Skeletal muscle tissue (tissue), 4 donors: ENCODE results near the gene ANKHD1. TPM values are rescaled to one million over a fixed set of nuclear protein-coding genes. Genes with fewer than 3 reads are reported as not detected.

Experiments used
- H3K27ac ChIP-seq: one replicate; pipeline ENCODE4 v1.7.0; 2013; ENCODE audit warnings: mild to moderate bottlenecking, low read depth, low read length, inconsistent platforms
- H3K27me3 ChIP-seq, 3 donors: one replicate each; pipeline ENCODE4 v1.7.0; 2013; ENCODE audit warnings: low read length in 3 of 3; ENCODE audit not compliant: control insufficient read depth in 3 of 3, insufficient read depth in 3 of 3
- H3K36me3 ChIP-seq, 3 donors: one replicate each; pipeline ENCODE4 v1.7.0; 2013; ENCODE audit warnings: low read length in 3 of 3; ENCODE audit not compliant: control insufficient read depth in 3 of 3, insufficient read depth in 3 of 3
- H3K4me1 ChIP-seq, 3 donors: one replicate each; pipeline ENCODE4 v1.7.0; 2013; ENCODE audit warnings: low read length in 3 of 3, mild to moderate bottlenecking in 3 of 3; ENCODE audit not compliant: control insufficient read depth in 3 of 3, insufficient read depth in 3 of 3
- H3K4me3 ChIP-seq, 3 donors: one replicate each; pipeline ENCODE4 v1.7.0; 2013; ENCODE audit warnings: low read length in 3 of 3
- H3K9ac ChIP-seq, 3 donors: one replicate each; pipeline ENCODE4 v1.7.0; 2013; ENCODE audit warnings: low read length in 3 of 3, mild to moderate bottlenecking in 3 of 3, moderate library complexity in 2 of 3, low read depth in 1 of 3
- H3K9me3 ChIP-seq, 3 donors: one replicate each; pipeline ENCODE4 v1.7.0; 2013; ENCODE audit warnings: low read length in 3 of 3; ENCODE audit not compliant: control insufficient read depth in 3 of 3
- total RNA-seq: library from RNA; depleted of rRNA; stranded (reverse); fragments of >200 nt; gene quantifications from one replicate; pipeline ENCODE4 v1.2.3, GENCODE V29; 2014
- donor health status: Osteomylitis.

ANKHD1 gene
- total RNA-seq, 1 donor from 2014 or later: 85.1 TPM

DNA sequence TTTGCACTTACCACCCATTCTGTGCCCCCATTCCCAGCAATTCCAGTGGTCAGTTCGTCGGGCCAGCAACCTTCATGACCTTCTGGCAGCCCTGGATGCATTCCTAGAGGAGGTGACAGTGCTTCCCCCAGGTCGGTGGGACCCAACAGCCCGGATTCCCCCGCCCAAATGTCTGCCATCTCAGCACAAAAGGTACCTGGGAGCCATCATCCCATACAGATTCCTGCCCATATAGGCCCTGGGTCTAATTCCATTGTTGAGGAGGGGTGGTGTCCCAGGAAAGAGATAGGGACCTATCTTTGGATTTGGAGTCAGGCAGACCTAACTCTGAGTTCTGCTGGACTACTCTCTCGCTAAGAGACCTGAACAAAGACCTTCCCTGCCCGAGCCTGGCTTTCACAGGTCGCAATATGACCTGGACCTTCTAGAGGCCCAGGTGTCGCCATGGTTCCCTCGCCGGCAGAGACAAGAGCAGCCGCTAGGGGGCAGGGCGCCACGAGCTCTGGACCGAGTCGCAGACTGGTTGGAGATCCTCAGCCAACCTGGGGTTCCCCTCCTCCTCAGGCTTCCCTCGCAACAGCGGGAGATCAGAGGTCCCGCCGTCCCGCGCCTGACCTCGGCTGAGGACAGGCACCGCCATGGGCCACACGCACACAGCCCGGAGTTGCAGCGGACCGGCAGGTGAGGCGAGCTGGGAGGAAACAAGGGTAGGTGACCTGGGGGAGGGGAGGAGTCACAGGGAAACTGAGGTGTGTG, 38.6 kb upstream of the ANKHD1 start:
- Histone ChIP-seq H3K27ac (no peak overlapping the region), H3K4me3 (peak overlapping the region; percentile 45 to 68 (median 66)), H3K27me3 (no peaks in the 10 kb centered on the region), H3K9me3 (no peaks in the 10 kb centered on the region), H3K9ac (peak overlapping the region in 1 of 3 donors; percentile 60), H3K36me3 (no peaks in the 10 kb centered on the region), H3K4me1 (peaks cover 0 to 7% (median 7%) of the 10 kb centered on the region in 3 donors)

DNA sequence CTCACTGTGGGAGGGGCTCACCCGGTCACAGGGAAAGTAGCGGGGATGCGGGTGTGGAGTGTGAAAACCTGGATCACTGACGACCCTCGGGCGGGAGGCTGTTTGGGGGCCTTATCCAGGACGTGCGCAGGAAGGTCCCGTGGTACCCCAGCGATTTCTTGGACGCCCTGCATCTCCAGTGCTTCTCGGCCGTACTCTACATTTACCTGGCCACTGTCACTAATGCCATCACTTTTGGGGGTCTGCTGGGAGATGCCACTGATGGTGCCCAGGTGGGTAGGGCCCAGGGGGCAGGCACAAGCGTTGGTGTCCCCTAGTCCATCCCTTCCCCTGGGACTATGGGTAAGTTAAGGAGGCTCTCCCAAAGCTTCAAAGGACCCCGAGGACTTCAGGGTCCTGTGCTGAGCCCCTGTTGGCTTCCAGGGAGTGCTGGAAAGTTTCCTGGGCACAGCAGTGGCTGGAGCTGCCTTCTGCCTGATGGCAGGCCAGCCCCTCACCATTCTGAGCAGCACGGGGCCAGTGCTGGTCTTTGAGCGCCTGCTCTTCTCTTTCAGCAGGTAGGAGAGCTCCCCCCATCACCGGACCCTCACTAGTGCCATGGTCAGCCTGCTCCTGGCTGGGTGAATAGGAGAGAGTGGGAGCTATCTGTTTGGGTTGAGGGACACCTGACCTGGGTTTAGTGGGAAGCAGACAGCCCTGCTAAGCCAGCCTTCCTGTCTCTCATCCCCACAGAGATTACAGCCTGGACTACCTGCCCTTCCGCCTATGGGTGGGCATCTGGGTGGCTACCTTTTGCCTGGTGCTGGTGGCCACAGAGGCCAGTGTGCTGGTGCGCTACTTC, 37.8 kb upstream of the ANKHD1 start:
- H3K4me1 ChIP-seq: peaks cover 0 to 7% (median 7%) of the 10 kb centered on the region in 3 donors
- no peaks in the 10 kb centered on the region for H3K9me3 ChIP-seq
- H3K36me3 ChIP-seq: no peaks in the 10 kb centered on the region
- peak overlapping the region in 2 of 3 donors; percentile 66 to 68 for H3K4me3 ChIP-seq
- H3K27me3 ChIP-seq: no peaks in the 10 kb centered on the region
- no peak overlapping the region for H3K27ac ChIP-seq
- H3K9ac ChIP-seq: peak overlapping the region in 1 of 3 donors; percentile 60

DNA sequence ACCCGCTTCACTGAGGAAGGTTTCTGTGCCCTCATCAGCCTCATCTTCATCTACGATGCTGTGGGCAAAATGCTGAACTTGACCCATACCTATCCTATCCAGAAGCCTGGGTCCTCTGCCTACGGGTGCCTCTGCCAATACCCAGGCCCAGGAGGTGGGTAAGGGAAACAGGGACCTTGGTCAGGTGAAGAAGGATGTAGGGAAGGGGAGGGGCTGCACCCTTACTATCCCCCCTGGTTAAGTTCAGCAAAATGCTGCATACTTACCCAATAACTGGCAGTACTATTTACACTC, 37.2 kb upstream of the ANKHD1 start:
- peaks cover 0 to 7% (median 7%) of the 10 kb centered on the region in 3 donors for H3K4me1 ChIP-seq
- no peak overlapping the region for H3K9ac ChIP-seq
- H3K4me3 ChIP-seq: no peak overlapping the region
- H3K27me3 ChIP-seq: no peaks in the 10 kb centered on the region
- no peaks in the 10 kb centered on the region for H3K36me3 ChIP-seq
- no peaks in the 10 kb centered on the region for H3K9me3 ChIP-seq
- H3K27ac ChIP-seq: no peak overlapping the region

DNA sequence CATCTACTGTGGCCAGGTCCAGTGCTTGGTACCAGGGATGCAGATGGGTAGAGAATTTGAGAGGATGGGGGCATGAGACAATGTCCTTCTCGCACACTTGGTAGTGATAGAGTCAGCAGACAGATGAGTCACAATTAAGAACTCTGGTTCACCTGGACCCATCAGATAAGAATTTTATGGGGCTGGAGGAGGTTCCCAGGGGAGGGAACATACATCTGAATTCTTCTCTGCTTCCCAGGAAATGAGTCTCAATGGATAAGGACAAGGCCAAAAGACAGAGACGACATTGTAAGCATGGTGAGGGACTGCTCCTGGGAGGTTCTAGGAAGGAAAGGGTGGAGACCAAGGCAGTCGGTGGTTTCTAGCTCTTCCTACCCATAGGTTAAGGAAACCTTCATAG, 36.4 kb upstream of the ANKHD1 start:
- no peak overlapping the region for H3K9ac ChIP-seq
- H3K4me3 ChIP-seq: no peak overlapping the region
- H3K4me1 ChIP-seq: peaks cover 0 to 7% (median 7%) of the 10 kb centered on the region in 3 donors
- no peaks in the 10 kb centered on the region for H3K9me3 ChIP-seq
- no peaks in the 10 kb centered on the region for H3K27me3 ChIP-seq
- no peak overlapping the region for H3K27ac ChIP-seq
- no peaks in the 10 kb centered on the region for H3K36me3 ChIP-seq

DNA sequence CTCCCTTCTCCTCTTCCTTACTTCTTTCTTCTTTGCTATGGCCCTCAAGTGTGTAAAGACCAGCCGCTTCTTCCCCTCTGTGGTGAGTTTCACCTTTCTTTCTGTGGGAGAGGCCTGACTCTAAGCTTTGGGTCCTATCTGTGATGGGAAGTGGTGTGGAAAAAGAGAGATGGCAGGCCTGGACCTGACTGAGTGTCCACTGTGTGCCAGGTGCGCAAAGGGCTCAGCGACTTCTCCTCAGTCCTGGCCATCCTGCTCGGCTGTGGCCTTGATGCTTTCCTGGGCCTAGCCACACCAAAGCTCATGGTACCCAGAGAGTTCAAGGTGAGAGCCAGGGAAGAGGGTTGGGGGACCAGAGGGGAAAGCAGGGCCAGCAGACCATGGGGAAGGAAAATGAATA, 35.7 kb upstream of the ANKHD1 start:
- Histone ChIP-seq H3K4me3 (no peak overlapping the region), H3K4me1 (peaks cover 0 to 7% (median 7%) of the 10 kb centered on the region in 3 donors), H3K36me3 (no peaks in the 10 kb centered on the region), H3K27ac (no peak overlapping the region), H3K27me3 (no peaks in the 10 kb centered on the region), H3K9me3 (no peaks in the 10 kb centered on the region), H3K9ac (no peak overlapping the region)

DNA sequence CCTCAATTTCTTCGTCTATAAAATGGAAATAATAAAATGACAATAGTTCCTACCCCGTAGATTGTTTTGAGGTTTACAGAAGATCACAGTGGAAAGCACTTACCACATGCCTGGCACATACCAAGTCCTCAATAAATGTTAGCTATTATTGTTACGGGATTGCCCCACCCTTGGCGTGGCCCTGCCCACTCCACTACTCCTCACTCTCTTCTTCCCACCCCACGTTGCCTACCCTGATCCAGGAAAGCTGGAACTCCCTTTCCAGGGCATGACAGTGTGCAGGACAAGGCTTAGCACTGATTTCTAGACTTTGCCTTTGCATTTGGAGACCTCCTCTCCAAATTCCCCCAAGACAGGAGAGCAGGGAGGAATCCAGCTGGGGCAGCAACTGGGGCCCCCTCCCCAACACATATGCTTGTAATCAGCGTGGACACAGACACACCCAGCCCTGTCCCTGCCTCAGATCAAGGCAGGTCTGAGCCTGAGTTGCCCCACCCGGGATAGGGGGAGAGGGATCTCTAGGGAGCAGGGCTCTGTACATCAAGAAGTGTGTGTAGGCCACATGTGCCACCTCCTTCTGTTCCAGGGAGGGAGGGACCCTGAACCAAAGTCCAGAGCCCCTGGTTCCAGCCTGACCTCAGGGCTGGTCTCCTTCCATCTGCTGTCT, 34.9 kb upstream of the ANKHD1 start:
- Histone ChIP-seq H3K4me3 (no peak overlapping the region), H3K9me3 (no peaks in the 10 kb centered on the region), H3K27me3 (no peaks in the 10 kb centered on the region), H3K4me1 (peaks cover 0 to 7% (median 7%) of the 10 kb centered on the region in 3 donors), H3K36me3 (no peaks in the 10 kb centered on the region), H3K9ac (no peak overlapping the region), H3K27ac (no peak overlapping the region)

DNA sequence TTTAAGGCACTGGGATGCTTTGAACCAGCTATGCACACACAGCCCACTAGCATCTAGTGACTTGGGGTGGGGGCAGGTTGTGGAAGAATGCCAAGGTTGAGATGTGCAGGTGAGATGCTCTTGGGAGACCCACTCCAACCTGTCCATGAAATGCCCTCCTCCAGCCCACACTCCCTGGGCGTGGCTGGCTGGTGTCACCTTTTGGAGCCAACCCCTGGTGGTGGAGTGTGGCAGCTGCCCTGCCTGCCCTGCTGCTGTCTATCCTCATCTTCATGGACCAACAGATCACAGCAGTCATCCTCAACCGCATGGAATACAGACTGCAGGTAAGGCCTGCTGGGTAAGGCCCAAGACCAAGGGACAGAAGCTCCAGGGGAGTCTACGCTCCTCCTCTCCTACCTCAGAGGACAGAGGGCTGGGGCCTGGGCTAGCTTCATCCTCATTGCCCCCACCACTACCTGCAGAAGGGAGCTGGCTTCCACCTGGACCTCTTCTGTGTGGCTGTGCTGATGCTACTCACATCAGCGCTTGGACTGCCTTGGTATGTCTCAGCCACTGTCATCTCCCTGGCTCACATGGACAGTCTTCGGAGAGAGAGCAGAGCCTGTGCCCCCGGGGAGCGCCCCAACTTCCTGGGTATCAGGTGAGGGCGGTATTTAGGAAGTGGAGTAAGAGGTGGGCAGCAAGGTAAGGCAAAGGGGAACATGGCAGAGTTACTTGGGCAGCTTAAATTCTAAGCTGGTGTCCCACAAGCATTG, 34.2 kb upstream of the ANKHD1 start:
- Histone ChIP-seq H3K4me1 (peaks cover 0 to 7% (median 7%) of the 10 kb centered on the region in 3 donors), H3K27ac (no peak overlapping the region), H3K36me3 (no peaks in the 10 kb centered on the region), H3K4me3 (no peak overlapping the region), H3K9ac (no peak overlapping the region), H3K9me3 (no peaks in the 10 kb centered on the region), H3K27me3 (no peaks in the 10 kb centered on the region)

DNA sequence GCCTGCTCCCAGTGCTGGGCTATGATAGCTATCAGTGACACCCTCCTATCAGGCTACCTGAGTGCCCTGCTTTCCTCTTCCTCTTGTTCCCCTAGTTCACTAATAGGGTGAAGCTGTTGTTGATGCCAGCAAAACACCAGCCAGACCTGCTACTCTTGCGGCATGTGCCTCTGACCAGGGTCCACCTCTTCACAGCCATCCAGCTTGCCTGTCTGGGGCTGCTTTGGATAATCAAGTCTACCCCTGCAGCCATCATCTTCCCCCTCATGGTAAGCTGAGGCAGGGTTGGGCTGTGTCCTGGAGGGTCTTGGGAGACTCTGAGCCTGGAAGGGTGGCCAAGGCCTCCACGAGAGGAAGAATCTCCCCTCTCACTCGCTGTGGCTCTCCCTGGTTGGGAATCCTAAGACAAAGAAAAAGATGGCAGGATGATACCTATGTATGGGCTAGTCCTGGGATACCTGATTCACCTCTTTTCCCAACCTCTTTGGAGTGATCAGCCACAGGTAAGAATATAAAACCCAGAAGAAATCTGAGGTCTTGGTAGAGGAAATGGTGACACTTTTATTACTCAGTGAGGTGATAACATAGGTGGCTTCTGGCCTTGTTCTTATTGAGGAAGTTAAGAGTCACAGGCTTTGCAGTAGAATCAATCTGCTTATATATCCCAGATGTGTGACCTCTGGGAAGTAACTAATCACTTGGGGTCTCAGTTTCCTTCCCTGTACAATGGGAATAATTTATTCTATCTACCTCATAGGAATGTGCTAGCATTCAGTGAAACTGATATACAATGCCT, 30.1 kb upstream of the ANKHD1 start:
- H3K9ac ChIP-seq: no peak overlapping the region
- H3K27me3 ChIP-seq: no peaks in the 10 kb centered on the region
- no peaks in the 10 kb centered on the region for H3K36me3 ChIP-seq
- no peak overlapping the region for H3K27ac ChIP-seq
- H3K4me3 ChIP-seq: no peak overlapping the region
- no peaks in the 10 kb centered on the region for H3K9me3 ChIP-seq
- H3K4me1 ChIP-seq: peaks cover 6 to 8% (median 7%) of the 10 kb centered on the region in 3 donors

DNA sequence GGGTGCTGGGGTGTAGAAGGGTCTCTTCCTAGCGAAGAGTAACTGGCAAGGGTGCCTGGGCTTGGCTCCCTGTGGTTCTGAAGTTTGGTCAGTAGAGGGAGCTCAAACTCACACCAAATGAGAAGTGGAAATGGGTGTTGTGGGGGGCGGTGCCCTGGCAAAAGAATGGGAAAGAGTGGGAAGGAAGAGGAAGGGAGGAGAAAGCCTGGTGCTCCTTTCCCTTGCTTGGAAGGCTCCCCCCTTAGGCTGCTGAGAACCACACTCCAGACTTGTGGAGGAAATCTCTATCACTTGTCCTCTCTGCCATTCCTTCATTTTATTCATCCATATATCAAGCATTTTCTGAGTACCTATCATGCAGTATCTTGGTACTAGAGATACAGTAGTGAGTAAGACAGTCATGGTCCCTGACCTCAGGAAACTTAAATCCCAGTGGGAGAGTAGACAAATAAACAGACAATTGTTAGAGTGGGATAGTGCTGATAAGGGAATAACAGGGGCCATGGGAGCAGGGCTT, 28.6 kb upstream of the ANKHD1 start:
- Histone ChIP-seq H3K27me3 (no peaks in the 10 kb centered on the region), H3K9me3 (no peaks in the 10 kb centered on the region), H3K9ac (peak overlapping the region in 2 of 3 donors; percentile 33 to 72), H3K4me1 (peaks cover 6 to 8% (median 7%) of the 10 kb centered on the region in 3 donors), H3K36me3 (no peaks in the 10 kb centered on the region), H3K27ac (no peak overlapping the region), H3K4me3 (peak overlapping the region in 2 of 3 donors; percentile 5 to 41)
